Stimulated activated memory B cell treated with anti-CD40 and anti-IgM and Interleukin-4, amounts not matched to agents 10 μg/mL and 1 μg/mL and 100 μg/mL, for 72 hours (primary cell): ENCODE data around the gene AP2A2.

Experiments used
- ATAC-seq: fragments of 150-1000 bp; cut with Tn5 transposase; 2 replicates; pipeline ENCODE4 v1.10.0; 2021
- H3K27ac Mint-ChIP-seq: one replicate; pipeline ENCODE4 v1.8.0; 2022; ENCODE audit warnings: mild to moderate bottlenecking, mixed read lengths
- H3K27me3 Mint-ChIP-seq: one replicate; pipeline ENCODE4 v1.8.0; 2022; ENCODE audit warnings: mixed read lengths
- H3K36me3 Mint-ChIP-seq: one replicate; pipeline ENCODE4 v1.8.0; 2022; ENCODE audit warnings: mixed read lengths
- H3K4me1 Mint-ChIP-seq: one replicate; pipeline ENCODE4 v1.8.0; 2022; ENCODE audit warnings: mixed read lengths
- H3K4me3 Mint-ChIP-seq: one replicate; pipeline ENCODE4 v1.8.0; 2022; ENCODE audit warnings: mild to moderate bottlenecking, moderate library complexity, mixed read lengths
- H3K9me3 Mint-ChIP-seq: one replicate; pipeline ENCODE4 v1.8.0; 2022; ENCODE audit warnings: mixed read lengths

Gene AP2A2

DNA sequence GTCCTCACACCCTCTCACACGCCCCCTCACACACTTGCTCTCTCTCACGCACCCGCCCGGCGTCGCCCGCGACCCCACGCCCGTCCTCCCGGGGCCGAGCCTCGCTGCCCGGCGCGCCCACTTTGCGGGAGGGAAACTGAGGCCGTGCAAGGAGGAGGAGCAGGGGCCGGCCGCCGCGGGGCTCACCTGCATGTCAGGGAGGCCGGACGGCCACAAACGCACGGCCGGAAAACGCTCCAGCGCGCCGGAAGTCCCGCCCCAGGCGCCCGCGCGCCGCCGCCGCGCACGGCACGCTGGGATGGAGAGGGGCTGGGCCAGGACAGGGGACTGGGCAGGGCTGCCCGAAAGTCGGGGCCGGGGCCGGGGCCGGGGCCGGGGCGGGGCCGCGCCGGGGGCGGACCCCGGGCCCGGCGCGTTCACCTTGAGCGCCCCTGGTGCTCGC is 15.1 kb upstream of the AP2A2 start, which contains the start of gene CHID1:
Gene CHID1 (minus strand): TSS at position 222 of the 442 bp plus-strand sequence. CDS start 5,994 bp downstream, outside the sequence.
- Mint-ChIP-seq H3K36me3 (peaks cover 3% of the 10 kb centered on the region), H3K27ac (peak within 1 kb of the TSS; percentile 86), H3K4me1 (peaks cover 33% of the 10 kb centered on the region), H3K27me3 (no peaks in the 10 kb centered on the region), H3K4me3 (peak within 1 kb of the TSS; percentile 96), H3K9me3 (no peaks in the 10 kb centered on the region)
- peak; percentile 97 for ATAC-seq

- Mint-ChIP-seq H3K27me3 (no peaks in the 10 kb centered on the region), H3K9me3 (no peaks in the 10 kb centered on the region), H3K4me3 (peak overlapping the region; percentile 93), H3K36me3 (peaks cover 3% of the 10 kb centered on the region), H3K27ac (peak overlapping the region; percentile 86), H3K4me1 (peaks cover 33% of the 10 kb centered on the region)
- ATAC-seq: peak; percentile 61
Observed at GRCh38 chr11:911031-911889, 14.4 kb upstream of the AP2A2 start.

DNA sequence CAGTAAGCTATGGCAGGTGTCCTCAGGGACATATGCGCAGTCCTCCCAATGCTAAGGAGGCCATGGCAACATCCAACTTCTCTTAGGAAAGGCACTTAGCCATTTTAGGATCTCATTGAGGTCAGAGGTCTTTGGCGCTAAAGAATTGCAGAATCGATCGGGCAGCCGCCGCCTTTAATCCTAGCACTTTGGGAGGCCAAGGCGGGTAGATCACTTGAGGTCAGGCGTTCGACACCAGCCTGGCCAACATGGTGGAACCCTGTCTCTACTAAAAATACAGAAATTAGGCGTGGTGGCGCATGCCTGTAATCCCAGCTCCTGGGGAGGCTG is 13.8 kb upstream of the AP2A2 start:
- Mint-ChIP-seq H3K27me3 (no peaks in the 10 kb centered on the region), H3K4me1 (peaks cover 33% of the 10 kb centered on the region), H3K9me3 (no peaks in the 10 kb centered on the region)

DNA sequence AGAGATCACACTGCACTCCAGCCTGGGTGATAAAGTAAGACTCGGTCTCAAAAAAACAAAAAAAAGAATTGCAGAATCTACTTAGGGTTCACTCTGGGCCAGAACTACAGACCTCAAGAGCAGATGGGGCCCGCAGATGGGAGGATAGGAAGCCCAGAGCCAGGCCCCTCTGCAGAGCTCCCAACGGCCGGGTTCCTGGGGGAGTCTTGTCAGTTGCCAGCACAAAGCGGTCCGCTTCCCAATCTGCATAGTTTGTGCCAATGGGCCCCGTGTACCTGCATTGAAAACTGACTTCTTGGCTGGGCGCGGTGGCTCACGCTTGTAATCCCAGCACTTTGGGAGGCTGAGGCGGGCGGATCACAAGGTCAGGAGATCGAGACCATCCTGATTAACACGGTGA is 13.4 kb upstream of the AP2A2 start:
- no peak overlapping the region for H3K4me3 Mint-ChIP-seq

More for the DNA sequence above, 13.8 kb upstream of the AP2A2 start:
- Mint-ChIP-seq H3K27ac (peak overlapping the region; percentile 86), H3K36me3 (peaks cover 3% of the 10 kb centered on the region), H3K4me3 (peak overlapping the region; percentile 93)
- no peak for ATAC-seq

GRCh38 chr11:913043-913442 is 12.6 kb upstream of the AP2A2 start:
- Mint-ChIP-seq H3K27me3 (no peaks in the 10 kb centered on the region), H3K4me3 (no peak overlapping the region), H3K4me1 (peaks cover 23% of the 10 kb centered on the region), H3K27ac (no peak overlapping the region), H3K9me3 (no peaks in the 10 kb centered on the region), H3K36me3 (no peaks in the 10 kb centered on the region)
- no peak for ATAC-seq

More for the DNA sequence above, 13.4 kb upstream of the AP2A2 start:
- Mint-ChIP-seq H3K27ac (no peak overlapping the region), H3K36me3 (peaks cover 3% of the 10 kb centered on the region), H3K27me3 (no peaks in the 10 kb centered on the region), H3K4me1 (peaks cover 31% of the 10 kb centered on the region), H3K9me3 (no peaks in the 10 kb centered on the region)
- no peak for ATAC-seq

DNA sequence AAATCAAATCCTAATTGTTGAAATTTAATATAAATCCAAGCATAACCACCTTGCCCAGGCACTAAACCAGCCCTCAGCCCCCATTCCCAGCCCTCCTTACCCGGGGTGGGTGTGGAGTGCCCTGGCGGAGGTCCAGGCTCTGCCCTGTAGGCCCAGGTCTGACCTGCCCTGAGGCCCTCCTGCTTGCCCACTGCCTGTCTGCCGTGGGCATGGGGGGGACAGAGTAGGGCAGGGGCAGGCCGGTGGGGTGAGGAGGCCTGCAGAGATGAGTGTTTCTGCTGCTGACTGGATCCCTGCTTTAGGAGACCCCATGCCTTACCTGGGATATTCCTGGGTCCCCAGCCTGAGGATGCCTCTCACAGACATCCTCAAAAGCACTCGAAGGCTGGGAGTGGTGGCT is 11.5 kb upstream of the AP2A2 start:
- no peaks in the 10 kb centered on the region for H3K27me3 Mint-ChIP-seq
- no peak for ATAC-seq
- no peaks in the 10 kb centered on the region for H3K9me3 Mint-ChIP-seq
- peaks cover 12% of the 10 kb centered on the region for H3K4me1 Mint-ChIP-seq
- H3K36me3 Mint-ChIP-seq: no peaks in the 10 kb centered on the region
- no peak overlapping the region for H3K27ac Mint-ChIP-seq
- no peak overlapping the region for H3K4me3 Mint-ChIP-seq

DNA sequence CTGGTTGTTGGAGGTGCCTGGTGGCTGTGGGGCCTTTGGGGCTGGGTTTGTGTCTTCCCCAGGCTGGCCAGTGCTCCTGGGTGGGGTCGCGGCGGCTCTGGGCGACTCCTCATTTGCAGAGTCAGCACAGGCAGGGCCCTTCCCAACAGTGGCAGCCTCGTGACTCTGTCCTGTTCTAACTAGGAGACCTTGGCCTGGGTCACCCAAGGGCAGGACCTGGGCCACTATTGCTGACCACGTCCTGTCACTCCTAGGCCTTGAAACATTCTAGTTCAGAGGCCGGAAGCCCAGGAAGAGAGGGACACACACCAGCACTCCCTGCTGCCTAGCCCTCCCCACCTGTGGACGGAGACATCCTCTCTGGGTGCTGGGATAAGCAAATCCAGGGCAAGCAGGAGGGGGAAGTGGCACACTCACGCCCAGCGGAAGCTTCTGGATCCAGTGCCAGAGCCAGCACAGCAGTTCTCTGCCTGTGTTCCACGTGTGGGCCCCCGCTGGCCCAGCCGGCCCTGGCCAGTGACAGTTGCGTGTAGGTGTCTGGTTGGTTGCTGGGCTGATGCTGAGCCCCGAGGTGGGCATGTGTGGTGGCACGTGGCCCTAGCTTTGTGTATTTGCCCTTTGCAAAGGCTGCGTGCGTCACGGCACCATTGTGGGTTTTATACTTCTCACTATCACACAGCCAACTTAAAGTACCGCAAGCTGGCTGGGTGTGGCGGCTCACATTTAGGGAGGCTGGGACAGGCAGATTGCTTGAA is 10.7 kb upstream of the AP2A2 start:
- H3K36me3 Mint-ChIP-seq: no peaks in the 10 kb centered on the region
- no peaks in the 10 kb centered on the region for H3K9me3 Mint-ChIP-seq
- H3K27ac Mint-ChIP-seq: no peak overlapping the region
- peaks cover 7% of the 10 kb centered on the region for H3K4me1 Mint-ChIP-seq
- no peaks in the 10 kb centered on the region for H3K27me3 Mint-ChIP-seq
- no peak for ATAC-seq
- no peak overlapping the region for H3K4me3 Mint-ChIP-seq

DNA sequence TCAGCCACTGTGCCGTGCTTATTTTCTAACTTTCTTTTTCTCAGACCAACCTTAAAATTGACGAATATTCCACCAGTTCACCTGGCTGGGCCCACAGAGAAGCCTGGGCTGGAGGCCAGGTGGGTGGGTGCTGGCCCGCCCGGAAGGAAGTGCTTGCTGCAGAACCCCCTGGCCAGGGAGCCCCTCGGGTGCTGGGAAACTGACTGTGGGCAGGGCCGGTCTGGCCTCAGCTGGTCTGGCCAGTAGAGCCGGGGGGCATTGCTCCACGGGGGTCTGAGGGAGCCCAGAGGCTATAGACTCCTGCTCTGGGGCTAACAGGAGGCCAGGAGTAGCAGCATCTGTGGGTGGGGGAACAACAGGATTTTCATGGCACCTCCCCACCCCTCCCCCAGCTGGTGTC is 8.2 kb upstream of the AP2A2 start:
- no peak overlapping the region for H3K27ac Mint-ChIP-seq
- no peaks in the 10 kb centered on the region for H3K36me3 Mint-ChIP-seq
- H3K9me3 Mint-ChIP-seq: no peaks in the 10 kb centered on the region
- H3K4me3 Mint-ChIP-seq: no peak overlapping the region
- no peaks in the 10 kb centered on the region for H3K4me1 Mint-ChIP-seq
- no peak for ATAC-seq
- H3K27me3 Mint-ChIP-seq: no peaks in the 10 kb centered on the region

DNA sequence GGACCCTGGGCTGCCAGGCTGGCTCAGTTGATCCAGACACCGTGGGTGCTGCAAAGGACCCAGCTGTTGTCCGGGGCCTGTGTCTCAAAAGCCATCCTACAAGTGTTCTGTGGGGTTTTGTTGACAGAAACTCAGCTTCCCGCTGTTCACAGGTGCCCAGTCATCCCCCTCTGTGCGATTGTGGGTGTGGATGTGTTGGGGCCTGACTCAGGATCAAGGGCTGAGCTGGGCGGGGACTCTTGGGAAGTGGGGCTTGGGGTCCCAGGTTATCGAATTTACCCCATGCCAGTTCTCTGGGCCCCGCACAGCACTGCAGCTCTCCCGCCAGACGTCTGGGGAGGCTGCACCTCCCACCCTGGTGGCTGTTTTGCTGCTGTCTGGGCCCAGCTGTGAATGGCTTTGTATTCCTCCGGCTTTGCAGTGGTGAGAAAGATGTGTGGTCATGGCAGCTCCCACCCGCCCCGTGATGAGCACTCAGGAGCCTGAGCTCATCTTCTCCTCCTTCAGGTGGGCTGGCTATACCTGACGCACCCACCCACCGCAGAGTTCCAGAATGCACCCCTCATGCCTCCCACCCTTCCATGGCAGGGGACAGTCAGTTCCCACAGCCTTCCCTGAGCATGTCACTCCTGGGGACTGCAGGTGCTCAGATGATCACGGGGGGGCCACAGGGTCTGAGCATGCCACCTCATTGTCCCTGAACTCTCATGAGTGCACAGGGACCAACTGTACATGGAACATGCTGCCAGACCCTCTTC is 3.6 kb upstream of the AP2A2 start:
- Mint-ChIP-seq H3K9me3 (no peaks in the 10 kb centered on the region), H3K4me1 (peaks cover 8% of the 10 kb centered on the region), H3K36me3 (no peaks in the 10 kb centered on the region), H3K4me3 (no peak overlapping the region), H3K27ac (no peak overlapping the region), H3K27me3 (no peaks in the 10 kb centered on the region)
- ATAC-seq: no peak

DNA sequence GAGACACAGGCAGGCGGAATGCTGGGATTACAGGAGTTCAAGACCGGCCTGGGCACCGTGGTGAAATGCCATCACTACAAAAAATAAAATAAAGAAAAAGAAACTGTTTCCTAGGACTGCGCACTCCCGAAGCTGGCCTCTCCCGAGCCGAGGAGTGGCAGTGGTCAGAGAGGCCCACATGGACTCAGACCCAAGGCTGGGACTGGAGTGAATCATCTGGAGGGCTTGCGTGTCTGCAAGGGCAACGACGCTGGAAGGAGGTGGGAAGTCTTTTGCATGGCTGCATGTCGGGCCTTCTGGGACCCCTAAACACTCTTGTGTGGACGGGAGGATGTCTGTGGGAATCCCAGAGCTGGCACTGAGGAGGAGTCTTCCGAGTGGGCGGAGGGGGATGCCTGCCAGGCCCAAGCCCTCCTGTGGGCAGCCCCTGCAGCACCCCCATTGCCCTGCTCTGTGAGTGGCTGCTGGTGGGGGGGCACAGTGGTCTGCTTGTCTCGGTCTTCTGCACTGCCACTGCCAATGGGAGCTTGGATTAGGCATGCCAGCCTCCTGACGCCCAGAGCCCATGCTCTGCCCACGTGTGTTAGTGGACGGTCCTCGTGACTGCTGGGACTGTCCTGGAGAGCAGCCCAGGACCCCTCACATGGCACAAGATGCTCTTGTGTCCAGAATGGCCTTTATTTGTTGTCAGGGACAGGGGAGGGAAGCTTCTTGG is 1.8 kb upstream of the AP2A2 start:
- H3K27me3 Mint-ChIP-seq: no peaks in the 10 kb centered on the region
- H3K9me3 Mint-ChIP-seq: no peaks in the 10 kb centered on the region
- no peak overlapping the region for H3K4me3 Mint-ChIP-seq
- peaks cover 23% of the 10 kb centered on the region for H3K4me1 Mint-ChIP-seq
- no peak for ATAC-seq
- no peak overlapping the region for H3K27ac Mint-ChIP-seq
- peaks cover 3% of the 10 kb centered on the region for H3K36me3 Mint-ChIP-seq

DNA sequence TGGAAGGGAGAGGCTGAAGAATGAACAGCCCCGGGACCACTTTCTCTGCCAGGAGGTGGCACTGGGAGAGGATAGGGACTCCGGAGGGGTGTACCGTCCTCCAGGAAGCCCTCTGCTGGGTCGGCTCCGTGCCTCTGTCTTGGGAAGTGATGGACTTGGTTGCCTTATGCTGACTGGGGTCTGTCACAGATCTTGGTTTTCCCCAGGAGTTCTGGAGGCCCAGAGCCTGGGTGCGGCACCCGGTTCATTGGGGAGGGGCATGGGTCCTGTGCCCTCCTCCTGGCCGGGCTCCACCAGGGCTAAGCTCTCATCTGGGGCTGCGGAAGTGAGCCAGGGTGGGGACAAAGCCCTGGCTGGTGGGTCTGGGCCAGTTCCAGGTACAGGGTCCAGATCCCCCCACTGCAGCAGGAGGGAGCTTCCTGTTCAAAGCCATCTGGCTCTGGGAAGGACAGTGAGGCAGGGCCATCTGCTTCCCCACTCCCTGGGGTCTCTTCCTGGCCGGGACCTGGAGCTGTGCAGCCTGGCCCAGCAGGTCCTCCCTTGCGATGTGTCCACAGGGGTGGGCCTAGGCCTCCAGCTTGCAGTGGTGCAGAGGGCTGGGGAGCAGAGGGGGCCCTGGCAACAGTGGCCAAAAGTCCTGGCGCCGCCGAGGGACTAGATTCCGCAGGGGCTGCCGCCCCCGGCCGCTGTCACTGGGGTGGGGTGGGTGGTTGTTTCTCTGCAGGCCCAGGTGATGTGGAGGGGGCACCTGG is 1.1 kb upstream of the AP2A2 start:
- Mint-ChIP-seq H3K27ac (no peak overlapping the region), H3K4me3 (no peak overlapping the region), H3K9me3 (no peaks in the 10 kb centered on the region), H3K27me3 (no peaks in the 10 kb centered on the region), H3K36me3 (peaks cover 5% of the 10 kb centered on the region), H3K4me1 (peaks cover 26% of the 10 kb centered on the region)
- no peak for ATAC-seq

- Mint-ChIP-seq H3K36me3 (peaks cover 5% of the 10 kb centered on the region), H3K4me3 (no peak overlapping the region), H3K4me1 (peaks cover 26% of the 10 kb centered on the region), H3K27me3 (no peaks in the 10 kb centered on the region), H3K27ac (no peak overlapping the region), H3K9me3 (no peaks in the 10 kb centered on the region)
- ATAC-seq: peak; percentile 21
Observed at GRCh38 chr11:925158-925495, 543 bp upstream of the AP2A2 start.

DNA sequence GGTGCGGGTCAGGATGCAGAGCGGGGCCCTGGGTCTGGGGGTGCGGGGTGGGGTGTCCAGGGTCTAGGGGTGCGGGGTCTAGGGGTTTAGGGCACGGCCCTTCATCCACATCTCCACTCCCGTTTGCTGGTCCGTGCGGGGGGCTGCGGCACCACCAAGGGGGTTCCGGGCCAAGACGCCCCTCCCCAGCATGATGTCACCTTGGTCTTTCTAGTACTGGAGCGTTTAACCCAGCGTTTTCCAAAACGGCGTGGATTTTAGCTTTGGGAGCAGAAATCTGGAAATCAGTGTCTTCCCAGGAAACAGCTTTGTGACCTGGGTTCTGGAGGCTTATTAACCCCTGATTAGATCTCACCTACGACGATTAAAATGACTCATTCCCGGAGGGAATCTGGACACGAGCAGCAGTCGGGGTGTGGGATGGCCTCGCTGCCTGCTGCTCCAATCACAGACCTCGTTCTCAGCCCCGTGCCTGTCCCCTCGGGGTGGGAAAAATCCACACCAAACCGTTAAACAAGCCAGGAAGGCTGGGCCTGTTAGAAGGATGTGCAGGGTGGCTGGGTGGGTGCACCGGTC is 759 bp downstream of the AP2A2 start:
- Mint-ChIP-seq H3K4me1 (peaks cover 34% of the 10 kb centered on the region), H3K36me3 (peaks cover 10% of the 10 kb centered on the region), H3K9me3 (no peaks in the 10 kb centered on the region), H3K4me3 (peak overlapping the region; percentile 83), H3K27ac (peak overlapping the region; percentile 79), H3K27me3 (no peaks in the 10 kb centered on the region)
- ATAC-seq: no peak

DNA sequence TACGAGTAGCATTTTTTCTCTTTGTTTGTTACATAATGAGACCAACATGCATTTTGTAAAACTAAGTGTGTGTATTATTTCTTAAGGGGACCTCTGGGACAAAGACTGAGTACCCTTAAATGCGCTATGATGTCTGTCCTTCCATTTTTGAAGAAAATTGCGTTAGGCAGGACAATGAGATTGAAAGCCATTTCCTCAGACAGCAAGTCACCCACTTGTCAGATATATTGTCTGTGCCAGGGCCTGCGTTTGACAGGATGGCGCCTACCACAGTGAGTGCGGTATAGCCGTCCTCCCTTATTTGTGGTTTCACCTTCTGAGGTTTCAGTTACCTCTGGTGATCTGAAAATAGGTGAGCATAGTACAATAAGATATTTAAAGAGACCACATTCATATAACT is 2.2 kb downstream of the AP2A2 start:
- H3K4me1 Mint-ChIP-seq: peaks cover 37% of the 10 kb centered on the region
- H3K9me3 Mint-ChIP-seq: no peaks in the 10 kb centered on the region

More for the DNA sequence above, 2.2 kb downstream of the AP2A2 start:
- Mint-ChIP-seq H3K27ac (no peak overlapping the region), H3K4me3 (no peak overlapping the region), H3K36me3 (peaks cover 11% of the 10 kb centered on the region), H3K27me3 (no peaks in the 10 kb centered on the region)
- no peak for ATAC-seq
